ENCODE data around the gene FXYD4.
"Not testable (repeated sequence)": the region's sequence is repeated elsewhere in the genome, so short reads cannot be mapped to it uniquely, and the experiment has no call there.

Gene FXYD4

GRCh38 chr10:43371418-43371817 is at the start of gene FXYD4:
Gene FXYD4, plus strand, starts transcription at chr10:43371636. Its CDS starts 2,111 bp downstream, at chr10:43373747.
- DNase-seq: no peak

- no peak for DNase-seq
Measured at GRCh38 chr10:43322331-43322730, 49.1 kb upstream of the FXYD4 start.

- DNase-seq: peak; percentile 83
Measured at GRCh38 chr10:43322769-43323168, 48.7 kb upstream of the FXYD4 start.

- no peak for DNase-seq
Measured at GRCh38 chr10:43323245-43323644, 48.2 kb upstream of the FXYD4 start.

GRCh38 chr10:43324876-43325275 is 46.6 kb upstream of the FXYD4 start:
- DNase-seq: no peak

GRCh38 chr10:43327171-43327570 is 44.3 kb upstream of the FXYD4 start:
- DNase-seq: no peak

GRCh38 chr10:43327986-43328385 is 43.5 kb upstream of the FXYD4 start:
- no peak for DNase-seq

GRCh38 chr10:43328810-43329209 is 42.6 kb upstream of the FXYD4 start:
- DNase-seq: not testable (repeated sequence)

- not testable (repeated sequence) for DNase-seq
Measured at GRCh38 chr10:43329246-43329885, 42.1 kb upstream of the FXYD4 start.

GRCh38 chr10:43330049-43330823 is 41.2 kb upstream of the FXYD4 start:
- DNase-seq: not testable (repeated sequence)

- not testable (repeated sequence) for DNase-seq
Measured at GRCh38 chr10:43330824-43331127, 40.7 kb upstream of the FXYD4 start.

- DNase-seq: no peak
Measured at GRCh38 chr10:43333653-43334052, 37.8 kb upstream of the FXYD4 start.

GRCh38 chr10:43336061-43336460 is 35.4 kb upstream of the FXYD4 start:
- DNase-seq: no peak

GRCh38 chr10:43336641-43337318 is 34.7 kb upstream of the FXYD4 start:
- DNase-seq: no peak

GRCh38 chr10:43337536-43337935 is 33.9 kb upstream of the FXYD4 start:
- not testable (repeated sequence) for DNase-seq

- no peak for DNase-seq
Measured at GRCh38 chr10:43338117-43338516, 33.3 kb upstream of the FXYD4 start.

- DNase-seq: no peak
Measured at GRCh38 chr10:43339136-43339535, 32.3 kb upstream of the FXYD4 start.

GRCh38 chr10:43340101-43340500 is 31.3 kb upstream of the FXYD4 start:
- DNase-seq: no peak

- DNase-seq: no peak
Measured at GRCh38 chr10:43340619-43341018, 30.8 kb upstream of the FXYD4 start.

- DNase-seq: no peak
Measured at GRCh38 chr10:43341450-43341849, 30.0 kb upstream of the FXYD4 start.

- no peak for DNase-seq
Measured at GRCh38 chr10:43342279-43343125, 28.9 kb upstream of the FXYD4 start.

- no peak for DNase-seq
Measured at GRCh38 chr10:43343126-43343525, 28.3 kb upstream of the FXYD4 start.

GRCh38 chr10:43344051-43344450 is 27.4 kb upstream of the FXYD4 start:
- no peak for DNase-seq
